Skin epidermis (tissue), 12 donors: ENCODE data around the gene UBE2D2.

Experiments used
- H3K27ac ChIP-seq, 21 experiments: fragments of 200-600 bp; sonication (generic) in 11 of 21; one replicate each; pipeline ENCODE4 v1.5.0; 2020; ENCODE audit warnings: mild to moderate bottlenecking in 3 of 21, inconsistent platforms in 2 of 21, moderate library complexity in 2 of 21
- H3K4me3 ChIP-seq, 7 experiments: fragments of 200-600 bp; sonication (generic) in 2 of 7; one replicate each; pipeline ENCODE4 v1.5.0; 2020; ENCODE audit warnings: inconsistent platforms in 2 of 7, mild to moderate bottlenecking in 2 of 7, moderate library complexity in 1 of 7

UBE2D2 gene

DNA sequence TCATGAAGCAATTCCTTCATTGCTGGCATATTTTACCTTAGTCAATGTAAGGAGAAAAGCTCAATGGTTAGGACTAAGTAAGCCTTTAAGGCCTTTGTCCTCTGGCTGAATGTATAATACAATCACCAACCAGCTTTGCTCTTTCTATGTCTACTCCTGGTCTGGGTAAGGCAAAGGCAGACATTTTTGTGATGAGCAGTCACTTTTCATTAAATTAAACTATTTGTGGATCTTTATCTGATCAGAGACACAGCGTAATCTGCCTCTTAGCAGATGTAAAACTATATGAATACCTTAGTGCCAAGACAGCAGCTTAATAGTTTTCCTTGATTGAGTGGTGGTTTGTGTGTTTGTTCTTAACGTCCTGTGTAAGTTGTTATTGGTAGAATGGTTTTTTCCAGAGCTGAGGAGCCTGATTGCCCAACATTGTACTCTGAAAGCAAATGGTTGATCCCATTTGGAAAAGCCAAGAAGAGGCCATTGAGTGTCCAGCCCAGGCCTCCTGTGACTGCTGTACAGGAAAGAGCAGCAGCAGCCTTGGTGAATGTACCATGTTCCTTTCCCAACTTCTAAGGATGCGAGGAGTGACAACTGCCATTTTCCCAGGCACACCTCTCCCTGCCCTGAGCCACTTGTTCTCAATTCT, 70.5 kb downstream of the UBE2D2 start:
- Histone ChIP-seq H3K4me3 (no peak overlapping the region), H3K27ac (no peak overlapping the region)

GRCh38 chr5:139633295-139634027, 72.3 kb downstream of the UBE2D2 start:
- Histone ChIP-seq H3K4me3 (no peak overlapping the region), H3K27ac (peak overlapping the region in 2 of 21 experiments; percentile 10 to 12)

- no peak overlapping the region for H3K4me3 ChIP-seq
- peak overlapping the region in 3 of 21 experiments; percentile 10 to 18 (median 12) for H3K27ac ChIP-seq
Observed at GRCh38 chr5:139634028-139634325, 72.8 kb downstream of the UBE2D2 start.

- Histone ChIP-seq H3K4me3 (no peak overlapping the region), H3K27ac (peak overlapping the region in 2 of 21 experiments; percentile 10 to 66)
Observed at GRCh38 chr5:139634541-139634940, 73.4 kb downstream of the UBE2D2 start.

DNA sequence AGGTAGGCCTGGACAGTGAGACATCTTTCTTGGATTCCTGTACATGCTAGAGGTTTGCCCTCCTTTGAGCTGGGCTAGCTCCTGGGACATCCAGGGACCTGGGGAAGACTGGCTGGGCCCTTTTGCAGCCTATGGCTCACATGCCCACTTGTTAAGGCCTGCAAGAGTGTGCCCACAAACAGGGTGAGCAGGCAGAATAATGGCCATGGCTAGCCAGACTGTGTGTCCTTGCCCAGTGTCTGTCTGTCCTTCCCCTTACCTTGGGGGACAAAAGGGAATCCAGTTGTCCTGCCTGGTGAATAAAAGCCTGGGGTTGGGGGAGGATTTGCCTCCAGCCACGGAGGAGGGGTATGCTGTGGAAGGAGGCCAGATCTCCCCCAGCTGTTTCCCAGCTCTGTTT, 74.1 kb downstream of the UBE2D2 start:
- Histone ChIP-seq H3K4me3 (no peak overlapping the region), H3K27ac (peak overlapping the region in 13 of 21 experiments; percentile 11 to 91 (median 80))

DNA sequence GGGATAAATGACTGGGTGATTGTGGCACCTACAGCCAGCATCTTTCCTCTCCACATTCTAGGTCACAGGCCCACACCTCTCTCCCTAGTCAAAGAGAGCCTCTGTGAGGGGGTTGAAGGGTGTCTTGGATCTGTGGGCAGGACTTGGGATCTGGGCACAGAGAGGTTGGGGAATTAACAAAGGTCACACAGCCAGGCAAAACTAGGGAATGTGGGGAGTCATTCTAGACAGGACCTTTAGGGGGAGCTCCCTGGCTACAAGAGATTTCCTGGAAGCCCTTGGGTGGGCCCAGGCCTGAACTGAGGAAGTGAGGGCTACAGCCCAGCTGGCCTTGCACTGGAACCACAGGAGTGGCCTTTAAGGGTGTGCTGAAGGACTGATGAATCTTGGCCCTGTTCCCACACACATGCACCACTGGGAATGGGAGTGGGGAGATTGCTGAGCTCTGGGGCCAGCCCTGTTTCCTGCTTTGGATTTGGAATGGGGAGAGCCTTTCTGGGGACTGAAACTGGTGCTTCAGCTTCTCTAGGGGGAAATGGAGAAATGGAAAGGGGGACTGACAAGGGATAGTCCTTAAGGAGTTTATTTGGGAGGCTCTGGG, 74.6 kb downstream of the UBE2D2 start:
- H3K4me3 ChIP-seq: no peak overlapping the region
- peak overlapping the region in 20 of 21 experiments; percentile 12 to 92 (median 77) for H3K27ac ChIP-seq

DNA sequence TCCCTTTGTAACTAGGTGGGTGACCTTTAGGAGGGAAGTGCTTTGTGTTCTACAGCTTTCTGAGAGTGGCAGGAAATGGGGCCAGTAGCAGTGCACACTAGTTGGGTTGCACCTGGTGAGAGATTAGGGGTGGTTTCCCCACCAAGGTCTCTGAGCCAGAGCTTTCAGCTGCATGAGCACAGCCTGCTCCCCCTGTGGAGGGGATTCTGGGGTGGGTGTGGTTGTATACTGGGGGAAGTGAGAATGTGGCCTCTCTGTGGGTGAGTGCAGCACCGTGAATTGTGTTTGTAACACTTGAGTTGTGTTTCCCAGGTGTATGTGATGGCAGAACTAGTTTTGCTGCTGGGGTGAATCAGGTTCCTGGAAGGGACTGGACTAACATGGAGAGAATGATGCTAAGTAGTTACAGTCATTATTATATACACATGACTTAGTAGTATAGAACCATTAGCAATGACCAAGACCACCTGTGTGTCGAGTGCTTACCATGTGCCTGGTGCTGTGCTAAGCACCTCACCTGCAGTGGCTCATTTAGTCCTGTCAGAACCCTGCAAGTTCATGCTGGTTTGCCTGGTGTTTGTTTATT, 75.2 kb downstream of the UBE2D2 start:
- Histone ChIP-seq H3K27ac (peak overlapping the region in 20 of 21 experiments; percentile 12 to 92 (median 82)), H3K4me3 (no peak overlapping the region)

DNA sequence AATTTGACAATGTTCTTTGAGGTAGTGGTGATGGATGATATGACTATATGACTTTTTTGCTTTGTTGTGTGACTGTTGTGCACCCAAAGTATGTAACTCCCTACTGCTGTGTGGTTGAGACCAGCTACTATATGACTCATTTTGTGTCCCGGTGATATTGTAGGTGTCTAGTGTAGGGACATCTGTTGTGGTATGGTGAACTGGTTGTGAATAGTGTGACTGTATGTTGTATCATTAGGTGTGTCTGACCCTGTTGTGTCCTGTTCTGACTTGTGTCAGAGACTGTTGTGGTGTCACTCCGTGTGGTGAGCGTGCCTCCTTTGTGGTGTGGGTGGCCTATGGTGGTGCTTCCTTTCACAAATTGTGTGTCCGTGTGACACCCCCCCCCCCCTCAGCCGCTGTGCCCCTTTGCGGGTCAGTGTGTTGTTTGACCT, 75.9 kb downstream of the UBE2D2 start:
- peak overlapping the region in 20 of 21 experiments; percentile 66 to 92 (median 86) for H3K27ac ChIP-seq
- H3K4me3 ChIP-seq: peak overlapping the region; percentile 28 to 38 (median 35)

DNA sequence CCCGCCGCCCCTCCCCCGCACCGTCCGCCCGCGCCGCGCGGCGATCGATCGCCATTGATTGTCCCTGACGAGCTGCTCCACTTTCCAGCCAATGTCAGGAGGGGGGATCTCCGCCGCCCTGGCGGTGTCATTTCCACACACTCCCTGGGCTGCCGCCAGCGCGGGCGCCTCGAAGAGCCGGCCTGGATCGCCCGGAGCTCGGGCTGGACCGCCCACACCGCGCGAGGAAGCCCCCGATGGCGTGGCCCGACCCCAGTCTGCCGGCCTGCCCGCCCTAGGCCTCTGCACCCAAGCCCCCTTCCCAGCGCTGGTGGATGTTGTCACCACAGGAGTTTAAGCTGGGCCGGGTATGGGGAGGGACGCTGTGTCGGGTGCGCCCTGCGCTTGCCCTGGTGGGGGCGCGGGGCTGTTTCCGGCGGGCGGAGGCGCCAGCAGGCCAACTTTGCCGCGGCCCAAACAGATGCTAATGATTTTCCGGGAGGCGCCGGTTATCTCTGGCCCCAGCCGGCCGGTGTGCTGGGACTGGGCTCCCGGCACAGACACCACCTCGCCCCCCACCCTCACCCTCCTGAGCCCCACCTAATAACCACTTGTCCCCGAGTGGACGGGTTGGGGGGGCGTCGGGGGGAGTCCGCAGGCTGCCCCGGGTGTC, 76.4 kb downstream of the UBE2D2 start:
- Histone ChIP-seq H3K27ac (peak overlapping the region in 20 of 21 experiments; percentile 66 to 92 (median 86)), H3K4me3 (peak overlapping the region; percentile 28 to 38 (median 35))

GRCh38 chr5:139638090-139638735, 77.1 kb downstream of the UBE2D2 start:
- Histone ChIP-seq H3K27ac (peak overlapping the region in 20 of 21 experiments; percentile 66 to 92 (median 86)), H3K4me3 (peak overlapping the region in 6 of 7 experiments; percentile 28 to 38 (median 34))

DNA sequence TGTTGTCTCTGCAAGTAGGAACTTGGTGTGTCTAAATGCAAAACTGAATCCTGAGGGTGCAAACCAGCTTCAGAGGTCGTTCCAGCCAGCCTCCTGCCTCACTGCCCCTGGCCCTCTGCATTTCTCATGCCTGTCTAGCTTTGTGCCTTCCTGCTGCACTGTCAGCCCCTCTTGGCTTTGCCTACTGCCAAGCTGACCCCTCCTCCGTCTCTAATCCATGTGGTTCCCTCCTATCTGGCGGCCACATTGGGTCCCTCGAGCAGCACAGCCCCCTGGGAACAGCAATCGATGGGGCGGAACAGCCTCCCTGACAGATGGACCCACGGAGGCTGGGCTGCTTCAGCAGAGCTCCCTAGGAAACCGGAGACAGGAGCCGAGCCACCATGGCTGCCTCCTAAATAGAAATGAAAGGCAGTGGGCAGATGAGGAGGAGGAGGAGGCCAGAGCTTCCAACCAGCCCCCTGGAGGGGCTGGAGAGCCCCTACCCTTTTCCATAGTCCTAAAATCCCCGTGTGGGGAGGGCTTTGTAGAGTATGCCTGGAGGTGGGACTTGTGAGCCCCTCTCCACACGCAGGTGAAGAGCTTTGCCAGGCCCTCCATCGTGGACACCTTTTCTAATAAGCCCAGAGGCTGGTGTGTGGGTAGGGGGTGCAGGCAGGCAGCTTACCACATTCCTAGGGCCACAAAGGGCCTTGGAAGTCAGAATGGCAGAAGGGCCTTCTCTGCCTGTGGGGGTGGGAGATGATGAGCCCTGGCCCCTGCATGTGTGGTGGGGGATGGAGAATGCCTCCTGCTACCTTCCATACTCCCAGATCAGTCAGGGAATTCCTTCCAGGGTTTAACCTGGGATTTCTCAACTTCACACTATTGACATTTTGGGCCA, 77.8 kb downstream of the UBE2D2 start:
- H3K27ac ChIP-seq: peak overlapping the region in 18 of 21 experiments; percentile 66 to 92 (median 86)
- no peak overlapping the region for H3K4me3 ChIP-seq

- Histone ChIP-seq H3K4me3 (no peak overlapping the region), H3K27ac (peak overlapping the region in 3 of 21 experiments; percentile 19 to 91 (median 91))
Observed at GRCh38 chr5:139639619-139640380, 78.7 kb downstream of the UBE2D2 start.

DNA sequence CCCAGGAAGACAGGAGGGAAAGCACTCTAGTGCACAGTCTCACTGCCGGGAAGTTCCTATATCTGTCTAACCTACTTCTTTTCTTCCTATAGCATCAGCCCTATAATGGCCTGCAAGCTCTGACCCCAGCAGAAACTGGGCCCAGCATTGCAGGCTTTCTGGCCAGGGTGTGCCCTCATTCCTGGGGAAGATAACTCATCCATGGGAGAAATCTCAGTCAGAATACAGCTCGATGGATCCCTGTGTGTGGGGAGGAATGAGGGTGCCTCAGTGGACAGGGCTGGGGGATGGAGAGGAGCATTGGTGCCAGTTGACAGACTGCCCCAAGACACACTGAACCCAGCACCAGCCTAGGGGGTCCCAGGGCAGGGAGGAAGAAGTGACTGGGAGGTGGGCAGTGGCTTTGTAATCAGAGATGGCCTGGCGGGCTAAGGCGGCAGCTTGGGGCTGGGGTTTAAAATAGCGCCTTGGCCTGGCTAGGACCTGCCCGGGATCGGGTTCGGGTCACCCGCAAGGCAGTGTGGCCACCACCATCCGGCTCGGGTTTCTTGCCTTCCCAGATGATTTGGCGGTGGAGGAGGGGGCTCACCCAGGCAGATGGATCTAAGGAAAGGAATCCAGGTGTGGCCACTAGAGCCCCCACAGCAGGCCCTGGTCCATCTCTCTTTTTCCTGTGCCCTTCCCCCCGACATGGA, 79.4 kb downstream of the UBE2D2 start:
- no peak overlapping the region for H3K27ac ChIP-seq

DNA sequence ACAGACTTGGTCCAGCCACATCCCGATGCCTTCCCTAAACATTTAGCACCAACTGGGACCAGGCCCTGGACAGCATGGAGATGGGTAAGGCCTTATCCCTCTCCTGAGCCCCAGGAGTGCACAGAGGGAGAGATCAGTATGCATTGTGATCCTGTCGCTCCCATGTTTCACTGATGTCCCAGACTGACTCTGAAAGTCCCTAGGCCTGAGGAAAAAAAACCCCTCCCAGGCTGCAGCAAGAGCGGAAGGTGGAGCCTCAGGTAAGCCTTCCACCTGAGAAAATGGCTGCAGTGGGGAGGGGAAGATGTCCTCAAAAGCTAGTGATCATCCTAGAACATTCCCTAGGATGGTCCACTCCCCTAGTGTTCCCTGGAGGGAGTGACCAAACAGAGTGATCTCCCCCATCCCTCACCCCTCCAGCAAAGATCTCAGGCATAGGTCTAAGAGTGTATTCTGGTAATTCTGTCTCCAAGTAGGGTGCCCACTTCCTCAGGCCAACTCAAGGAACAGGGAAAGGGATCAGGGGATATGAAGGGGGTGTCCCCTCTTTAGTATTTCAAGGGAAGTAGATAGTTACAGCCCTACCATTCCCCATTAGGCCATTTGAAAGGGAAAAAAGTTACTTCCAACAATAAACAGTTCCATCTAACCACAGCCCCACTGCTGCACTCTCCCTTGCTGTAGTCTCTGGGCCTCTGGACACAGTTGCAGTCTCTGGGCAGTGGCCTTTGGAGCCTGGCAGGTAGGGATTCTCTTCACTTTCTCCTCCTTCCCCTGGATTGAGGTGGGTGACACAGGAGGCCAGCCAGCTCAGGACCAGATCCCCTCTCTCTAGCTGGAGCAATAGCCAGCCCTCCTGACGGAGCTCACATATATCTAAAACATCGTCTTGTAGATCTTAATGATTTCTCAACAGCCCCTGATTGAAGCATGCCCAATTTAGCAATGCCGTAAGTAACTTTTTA, 80.3 kb downstream of the UBE2D2 start:
- H3K27ac ChIP-seq: peak overlapping the region in 2 of 21 experiments; percentile 58 to 63
- no peak overlapping the region for H3K4me3 ChIP-seq

More for the DNA sequence above, 79.4 kb downstream of the UBE2D2 start:
- H3K4me3 ChIP-seq: no peak overlapping the region

- Histone ChIP-seq H3K4me3 (no peak overlapping the region), H3K27ac (peak overlapping the region in 2 of 21 experiments; percentile 58 to 63)
Observed at GRCh38 chr5:139642213-139642612, 81.1 kb downstream of the UBE2D2 start.
